NCI-H2029 treated with DMSO at 0.1 percent for 48 hours (cell line): ENCODE results near the gene CACNA1B.
"Not testable (repeated sequence)": the region's sequence is repeated elsewhere in the genome, so short reads cannot be mapped to it uniquely, and the experiment has no call there.

ENCODE experiments used
- DNase-seq: peaks from one replicate; lab custom pipeline; 2025; lab: John Stamatoyannopoulos, UW

Gene CACNA1B

DNA sequence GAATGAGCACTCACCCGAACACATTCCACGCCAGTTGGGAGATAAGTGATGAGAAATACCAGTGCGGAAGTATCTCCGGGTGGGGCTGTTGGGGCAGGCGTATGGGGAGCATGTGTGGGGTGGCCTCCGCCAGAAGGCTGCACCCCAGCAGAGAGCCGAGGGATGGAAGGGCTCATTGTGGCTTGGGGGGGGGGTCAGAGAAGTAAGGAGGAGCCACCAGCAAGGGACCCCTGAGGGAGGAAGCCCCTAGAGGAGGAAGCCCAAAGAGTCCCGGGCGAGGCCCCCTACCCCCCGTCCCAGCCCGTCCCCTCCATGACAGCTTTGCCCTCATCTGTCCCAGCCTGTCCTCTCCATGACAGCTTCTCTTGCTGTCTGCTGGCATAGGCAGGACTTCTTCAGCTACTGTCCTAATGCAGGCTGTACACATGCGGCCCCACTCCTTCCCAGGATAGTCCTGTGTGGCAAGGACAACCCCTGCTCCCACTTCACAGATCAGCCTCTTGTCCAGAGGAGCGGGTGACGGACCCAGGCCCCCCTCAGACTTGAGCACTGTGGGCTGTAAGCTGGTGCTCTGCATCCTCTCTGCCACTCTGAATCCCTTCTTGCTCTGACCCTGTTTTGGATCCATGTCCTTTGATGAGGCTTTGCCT lies 239.6 kb downstream of the CACNA1B start:
- no peak for DNase-seq

DNA sequence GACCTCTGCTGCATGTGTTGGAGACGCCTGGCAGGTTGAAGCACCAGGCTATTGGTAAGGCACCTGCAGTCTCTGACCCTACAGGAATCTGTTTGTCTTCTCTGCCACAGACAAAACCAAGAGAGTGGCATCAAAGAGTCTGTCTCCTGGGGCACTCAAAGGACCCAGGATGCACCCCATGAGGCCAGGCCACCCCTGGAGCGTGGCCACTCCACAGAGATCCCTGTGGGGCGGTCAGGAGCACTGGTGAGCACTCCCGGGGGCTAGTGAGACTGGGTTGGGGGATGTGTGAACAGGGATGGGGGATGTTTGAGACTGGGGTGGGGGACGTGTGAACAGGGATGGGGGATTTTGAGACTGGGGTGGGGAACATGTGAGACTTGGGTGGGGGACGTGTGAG lies 240.3 kb downstream of the CACNA1B start:
- DNase-seq, result no peak

GRCh38 chr9:138118601-138119071 lies 241.1 kb downstream of the CACNA1B start:
- no peak for DNase-seq

DNA sequence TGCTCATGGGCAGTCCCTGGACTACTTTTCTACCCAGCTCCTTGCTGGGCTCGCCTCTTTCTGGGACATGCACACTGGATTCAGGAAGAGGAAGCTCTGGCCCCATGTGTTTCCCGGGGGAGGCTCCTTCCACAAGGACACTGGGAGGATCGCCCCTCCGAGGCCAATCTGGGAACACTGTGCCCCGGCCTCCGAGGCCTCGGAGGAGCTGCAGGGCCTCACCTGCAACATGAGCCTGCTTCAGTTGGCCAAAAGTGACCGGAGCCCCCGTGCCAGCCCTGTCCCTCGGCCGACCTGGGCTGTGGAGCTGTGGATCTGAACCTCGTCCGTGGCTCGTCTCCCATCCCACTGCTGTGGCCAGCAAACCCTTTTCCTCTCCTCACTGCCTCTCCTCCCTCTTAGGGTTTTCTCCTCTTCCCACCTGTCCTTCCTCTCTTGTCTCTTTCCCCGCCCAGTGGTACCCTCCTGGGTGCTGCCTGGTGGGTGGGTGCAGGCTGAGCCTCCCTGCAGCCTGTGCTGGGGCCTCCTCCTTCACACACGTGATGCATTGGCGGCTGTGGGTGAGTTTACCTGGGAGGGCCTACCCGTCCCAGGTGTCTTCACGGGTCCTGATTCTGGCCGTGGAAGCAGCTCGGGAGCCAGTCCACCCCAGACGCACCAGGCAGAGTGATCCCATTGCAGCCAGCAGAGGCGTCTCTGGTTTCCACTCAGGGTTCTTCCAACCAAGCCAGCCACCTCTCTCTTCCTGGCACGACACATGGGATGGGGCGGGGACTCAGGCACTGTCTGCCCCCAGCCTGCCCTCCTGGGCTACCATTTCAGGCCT lies 241.8 kb downstream of the CACNA1B start:
- no peak for DNase-seq

- no peak for DNase-seq
Observed at GRCh38 chr9:138120072-138120471, 242.5 kb downstream of the CACNA1B start.

DNA sequence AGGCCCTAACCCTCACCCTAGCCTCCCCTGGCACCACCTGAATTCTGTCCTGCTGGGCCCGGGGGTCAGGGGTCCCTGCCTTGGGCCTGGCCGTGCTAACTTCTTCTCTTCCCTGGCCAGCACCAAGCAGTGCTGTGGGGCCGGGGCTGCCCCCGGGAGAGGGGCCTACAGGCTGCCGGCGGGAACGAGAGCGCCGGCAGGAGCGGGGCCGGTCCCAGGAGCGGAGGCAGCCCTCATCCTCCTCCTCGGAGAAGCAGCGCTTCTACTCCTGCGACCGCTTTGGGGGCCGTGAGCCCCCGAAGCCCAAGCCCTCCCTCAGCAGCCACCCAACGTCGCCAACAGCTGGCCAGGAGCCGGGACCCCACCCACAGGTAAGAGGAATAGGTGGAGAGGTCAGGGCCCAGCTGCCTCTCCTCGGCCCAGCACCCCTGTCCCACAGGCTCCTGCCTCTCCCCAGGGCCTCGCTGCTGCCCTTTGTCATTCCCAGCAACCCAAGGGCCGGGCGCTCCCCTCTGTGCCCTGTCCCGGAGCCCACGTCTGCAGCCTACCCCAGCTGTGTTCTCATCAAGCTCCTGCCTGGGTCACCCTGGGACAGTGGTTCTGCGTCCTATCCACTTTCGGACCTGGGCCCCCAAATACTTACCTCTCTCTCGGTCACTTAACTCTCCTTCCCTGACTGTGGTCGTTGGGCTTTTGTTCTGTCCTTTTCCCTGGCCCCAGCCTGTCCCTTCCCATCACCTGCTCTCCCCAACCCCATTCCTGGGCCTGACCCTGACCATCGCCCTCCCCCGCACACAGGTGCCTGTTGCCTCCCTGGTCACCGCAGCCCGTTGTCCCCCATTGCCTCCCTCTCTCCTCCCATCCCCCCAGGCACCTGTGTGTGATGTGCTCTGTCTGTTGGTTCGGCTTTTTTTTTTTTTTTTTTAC lies 243.2 kb downstream of the CACNA1B start:
- DNase-seq, result no peak

DNA sequence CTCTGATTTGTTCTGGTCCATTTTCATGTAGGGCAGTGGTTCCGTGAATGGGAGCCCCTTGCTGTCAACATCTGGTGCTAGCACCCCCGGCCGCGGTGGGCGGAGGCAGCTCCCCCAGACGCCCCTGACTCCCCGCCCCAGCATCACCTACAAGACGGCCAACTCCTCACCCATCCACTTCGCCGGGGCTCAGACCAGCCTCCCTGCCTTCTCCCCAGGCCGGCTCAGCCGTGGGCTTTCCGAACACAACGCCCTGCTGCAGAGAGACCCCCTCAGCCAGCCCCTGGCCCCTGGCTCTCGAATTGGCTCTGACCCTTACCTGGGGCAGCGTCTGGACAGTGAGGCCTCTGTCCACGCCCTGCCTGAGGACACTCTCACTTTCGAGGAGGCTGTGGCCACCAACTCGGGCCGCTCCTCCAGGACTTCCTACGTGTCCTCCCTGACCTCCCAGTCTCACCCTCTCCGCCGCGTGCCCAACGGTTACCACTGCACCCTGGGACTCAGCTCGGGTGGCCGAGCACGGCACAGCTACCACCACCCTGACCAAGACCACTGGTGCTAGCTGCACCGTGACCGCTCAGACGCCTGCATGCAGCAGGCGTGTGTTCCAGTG lies 244.0 kb downstream of the CACNA1B start:
- no peak for DNase-seq

DNA sequence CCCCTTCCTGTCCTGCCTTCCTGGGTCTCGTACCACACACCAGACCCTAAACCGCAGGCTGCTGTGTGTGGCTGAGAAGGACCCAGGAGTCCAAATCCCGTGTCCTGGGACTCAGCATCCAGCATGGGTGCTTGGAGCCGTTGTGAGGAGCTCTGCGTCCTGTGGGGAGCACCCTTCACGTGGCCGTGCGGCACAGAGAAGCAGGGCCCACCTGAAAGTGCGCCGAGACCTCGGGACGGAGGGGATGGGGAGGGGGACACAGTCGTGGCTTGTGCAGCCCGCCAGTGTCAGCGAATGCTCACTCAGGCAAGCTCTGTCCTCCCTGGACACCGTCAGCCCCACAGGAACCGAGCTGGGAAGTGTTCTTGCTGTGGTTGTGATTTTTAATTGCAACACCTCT lies 244.6 kb downstream of the CACNA1B start:
- DNase-seq, result no peak

- no peak for DNase-seq
Observed at GRCh38 chr9:138122676-138123075, 245.1 kb downstream of the CACNA1B start.

- DNase-seq, result no peak
Observed at GRCh38 chr9:138123086-138123485, 245.5 kb downstream of the CACNA1B start.

DNA sequence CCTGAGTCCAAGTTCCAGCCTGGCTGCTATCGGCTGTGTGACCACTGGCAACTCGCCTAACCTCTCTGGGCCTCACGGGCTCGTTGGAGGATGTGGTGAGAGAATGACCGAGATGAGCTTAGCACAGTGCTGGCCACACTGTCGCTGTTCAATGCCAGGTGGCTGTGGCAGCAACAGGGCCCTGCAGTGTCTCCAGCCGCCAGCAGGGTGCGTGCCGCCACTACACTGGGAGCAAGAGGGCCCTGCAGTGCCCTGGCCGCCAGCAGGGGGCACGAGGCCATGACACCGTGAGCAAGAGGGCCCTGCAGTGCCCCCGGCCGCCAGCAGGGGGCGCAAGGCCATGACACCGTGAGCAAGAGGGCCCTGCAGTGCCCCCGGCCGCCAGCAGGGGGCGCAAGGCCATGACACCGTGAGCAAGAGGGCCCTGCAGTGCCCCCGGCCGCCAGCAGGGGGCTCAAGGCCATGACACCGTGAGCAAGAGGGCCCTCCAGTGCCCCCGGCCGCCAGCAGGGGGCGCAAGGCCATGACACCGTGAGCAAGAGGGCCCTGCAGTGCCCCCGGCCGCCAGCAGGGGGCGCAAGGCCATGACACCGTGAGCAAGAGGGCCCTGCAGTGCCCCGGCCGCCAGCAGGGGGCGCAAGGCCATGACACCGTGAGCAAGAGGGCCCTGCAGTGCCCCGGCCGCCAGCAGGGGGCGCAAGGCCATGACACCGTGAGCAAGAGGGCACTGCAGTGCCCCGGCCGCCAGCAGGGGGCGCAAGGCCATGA lies 248.7 kb downstream of the CACNA1B start:
- DNase-seq, result not testable (repeated sequence)

DNA sequence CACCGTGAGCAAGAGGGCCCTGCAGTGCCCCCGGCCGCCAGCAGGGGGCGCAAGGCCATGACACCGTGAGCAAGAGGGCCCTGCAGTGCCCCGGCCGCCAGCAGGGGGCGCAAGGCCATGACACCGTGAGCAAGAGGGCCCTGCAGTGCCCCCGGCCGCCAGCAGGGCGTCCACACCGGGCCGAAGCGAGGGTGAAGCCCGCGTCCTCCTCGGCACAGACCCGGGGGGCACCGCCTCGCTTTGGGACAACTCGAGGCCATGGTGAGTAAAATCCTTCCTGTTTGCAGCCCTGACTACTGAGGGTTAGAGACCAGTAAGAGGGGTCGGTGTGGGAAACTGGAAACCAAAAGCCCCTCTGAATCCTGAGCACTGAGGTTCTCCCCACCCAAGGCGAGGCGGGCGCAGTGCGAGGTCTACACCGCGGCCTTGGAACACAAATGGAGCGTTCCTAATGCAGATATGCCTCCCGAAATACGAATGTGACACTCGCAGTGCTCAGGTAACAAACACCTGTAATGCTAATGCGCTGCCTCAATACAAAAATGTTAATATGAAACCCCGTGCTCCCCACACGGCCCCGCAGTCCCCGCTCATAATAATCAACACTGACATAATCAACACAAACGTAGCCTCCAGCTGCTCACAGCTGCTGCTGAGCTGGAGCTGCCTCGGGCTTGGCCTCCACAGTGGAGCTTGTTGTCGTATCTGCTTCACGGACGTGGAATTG lies 249.4 kb downstream of the CACNA1B start:
- not testable (repeated sequence) for DNase-seq

GRCh38 chr9:138128027-138128426 lies 250.4 kb downstream of the CACNA1B start:
- not testable (repeated sequence) for DNase-seq

DNA sequence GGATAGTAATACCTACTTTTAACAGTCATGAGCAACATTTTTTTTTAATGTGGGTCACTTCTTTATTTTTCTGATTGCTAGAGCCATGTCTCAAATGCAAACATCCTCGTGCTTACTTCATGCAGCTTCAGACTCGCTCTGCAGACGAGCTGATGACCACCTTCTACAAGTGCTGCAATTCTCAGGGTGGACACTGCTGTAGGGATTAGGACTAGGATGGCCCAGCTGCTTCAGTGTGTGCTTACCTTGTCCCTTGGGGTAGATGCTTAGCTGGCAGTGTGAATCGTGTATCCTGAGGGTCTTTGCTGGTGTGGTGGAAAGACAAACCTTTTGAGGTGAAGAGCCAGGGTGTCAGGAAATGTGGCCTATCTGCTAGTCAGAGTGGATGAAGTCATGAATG lies 251.7 kb downstream of the CACNA1B start:
- DNase-seq, result not testable (repeated sequence)

DNA sequence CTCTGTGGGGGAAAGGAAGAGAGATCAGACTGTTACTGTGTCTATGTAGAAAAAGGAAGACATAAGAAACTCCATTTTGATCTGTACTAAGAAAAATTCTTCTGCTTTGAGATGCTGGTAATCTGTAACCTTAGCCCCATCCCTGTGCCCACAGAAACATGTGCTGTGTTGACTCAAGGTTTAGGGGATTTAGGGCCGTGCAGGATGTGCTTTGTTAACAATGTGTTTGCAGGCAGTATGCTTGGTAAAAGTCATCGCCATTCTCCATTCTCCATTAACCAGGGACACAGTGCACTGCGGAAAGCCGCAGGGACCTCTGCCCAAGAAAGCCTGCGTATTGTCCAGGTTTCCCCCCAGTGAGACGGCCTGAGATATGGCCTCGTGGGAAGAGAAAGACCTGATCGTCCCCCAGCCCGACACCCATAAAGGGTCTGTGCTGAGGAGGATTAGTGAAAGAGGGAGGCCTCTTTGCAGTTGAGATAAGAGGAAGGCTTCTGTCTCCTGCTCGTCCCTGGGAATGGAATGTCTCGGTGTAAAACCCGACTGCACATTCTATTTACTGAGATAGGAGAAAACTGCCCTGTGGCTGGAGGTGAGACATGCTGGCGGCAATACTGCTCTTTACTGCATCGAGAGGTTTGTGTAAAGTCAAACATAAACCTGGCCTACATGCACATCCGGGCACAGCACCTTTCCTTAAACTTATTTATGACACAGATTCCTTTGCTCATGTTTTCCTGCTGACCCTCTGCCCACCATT lies 255.5 kb downstream of the CACNA1B start:
- DNase-seq, result not testable (repeated sequence)

DNA sequence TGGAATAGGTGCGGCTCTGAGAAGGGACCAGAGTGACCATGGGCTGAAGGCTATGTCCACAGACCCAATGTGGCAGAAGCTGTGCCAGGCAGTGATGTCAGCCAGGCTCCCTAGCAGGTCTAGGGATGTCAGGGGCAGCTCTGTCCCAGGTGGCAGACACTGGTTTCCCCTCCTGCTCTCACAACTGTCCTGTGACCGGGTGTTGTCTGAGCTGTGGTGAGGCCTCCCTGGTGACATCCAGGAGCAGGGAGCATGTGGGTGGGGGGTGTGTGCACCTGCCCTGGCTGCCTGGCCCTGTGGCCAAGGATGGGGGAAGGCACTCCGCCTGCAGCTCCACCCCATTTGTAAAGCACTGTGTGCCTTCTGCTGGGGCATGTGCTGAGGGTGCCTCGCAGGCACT lies 257.0 kb downstream of the CACNA1B start:
- DNase-seq, result not testable (repeated sequence)

DNA sequence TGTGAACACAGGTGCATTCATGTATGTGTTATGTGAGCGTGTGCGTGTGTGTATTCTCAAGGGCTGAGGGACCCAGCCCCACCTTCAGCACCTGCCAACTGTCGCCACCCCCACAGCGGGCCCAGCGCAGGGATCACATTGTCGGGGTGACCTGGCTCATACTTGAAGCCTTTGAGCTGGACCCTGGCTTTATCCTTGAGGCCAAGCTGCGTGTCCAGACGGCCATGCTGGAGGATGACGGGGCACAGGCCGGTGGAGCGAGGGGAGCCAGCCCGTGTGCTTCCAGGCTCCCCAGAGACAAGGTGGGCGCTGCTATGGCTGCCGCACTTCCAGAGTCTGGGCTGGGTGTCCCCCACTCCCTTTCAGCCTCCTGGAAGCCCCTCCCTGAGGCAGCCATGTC lies 261.5 kb downstream of the CACNA1B start:
- not testable (repeated sequence) for DNase-seq

DNA sequence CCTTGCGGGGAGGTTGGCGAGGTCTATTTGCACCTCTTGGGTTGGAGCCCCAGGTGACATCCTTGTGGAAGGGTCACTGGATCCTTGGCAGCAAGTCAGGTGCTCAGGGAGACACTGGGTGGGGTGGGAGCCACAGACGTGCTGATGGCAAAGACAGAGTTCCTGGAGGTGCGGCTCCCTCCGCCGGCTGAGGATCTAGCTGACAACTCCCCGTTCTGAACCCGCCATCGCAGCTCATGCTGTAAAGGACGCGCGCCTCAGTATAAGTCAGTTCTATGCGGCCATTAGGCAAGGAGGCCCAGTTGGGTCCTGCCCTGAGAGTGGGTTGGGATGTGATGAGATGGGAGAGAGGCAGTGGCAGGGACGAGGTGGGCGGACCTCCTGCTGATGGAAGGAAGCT lies 263.4 kb downstream of the CACNA1B start:
- not testable (repeated sequence) for DNase-seq

DNA sequence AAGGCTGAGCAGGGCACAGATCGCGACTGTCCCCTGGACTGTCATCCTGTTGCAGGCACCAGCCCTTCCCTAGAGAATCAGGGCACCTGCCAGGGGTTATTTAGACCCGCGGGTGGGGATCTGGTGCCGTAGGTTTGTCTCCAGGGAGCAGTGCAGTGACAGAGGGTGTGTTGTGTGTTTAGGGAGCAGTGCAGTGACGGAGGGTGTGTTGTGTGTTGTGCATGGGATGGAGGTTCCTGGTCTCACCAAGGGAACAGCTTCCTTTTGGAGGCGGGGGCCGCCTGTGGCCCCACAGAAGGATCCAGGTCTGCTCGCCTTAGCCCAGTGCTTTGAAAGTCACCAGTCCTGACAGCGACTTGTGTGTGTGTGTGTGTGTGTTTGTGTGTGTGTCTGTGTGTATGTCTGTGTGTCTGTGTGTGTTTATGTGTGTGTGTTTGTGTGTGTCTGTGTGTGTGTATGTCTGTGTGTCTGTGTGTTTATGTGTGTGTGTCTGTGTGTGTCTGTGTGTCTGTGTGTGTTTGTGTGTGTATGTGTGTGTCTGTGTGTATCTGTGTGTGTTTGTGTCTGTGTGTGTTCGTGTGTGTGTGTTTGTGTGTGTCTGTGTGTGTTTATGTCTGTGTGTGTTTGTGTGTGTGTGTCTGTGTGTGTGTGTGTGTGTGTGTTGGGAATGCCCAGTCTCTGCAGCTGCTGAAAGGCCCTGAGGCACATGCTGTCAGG lies 265.1 kb downstream of the CACNA1B start:
- not testable (repeated sequence) for DNase-seq
